Stimulated activated CD4-positive, alpha-beta T cell treated with anti-CD3 and anti-CD28 coated beads, TNF-alpha, amount 100 ng/mL, for 48 hours (primary cell): ENCODE data around the gene FAM228A.

ENCODE experiments used
- DNase-seq, 3 donors: peaks; one replicate each; pipeline ENCODE4 v3.0.0-alpha.2; 2020; ENCODE audit warnings: low read depth in 3 of 3

The FAM228A gene

GRCh38 chr2:24225499-24226242, 50.8 kb downstream of the FAM228A start:
- no peak for DNase-seq

- DNase-seq = no peak
Measured at GRCh38 chr2:24228470-24228869, 53.6 kb downstream of the FAM228A start.

- no peak for DNase-seq
Measured at GRCh38 chr2:24231461-24231881, 56.6 kb downstream of the FAM228A start.

GRCh38 chr2:24233321-24233720, 58.5 kb downstream of the FAM228A start:
- no peak for DNase-seq

GRCh38 chr2:24237313-24237712, 62.5 kb downstream of the FAM228A start:
- no peak for DNase-seq

GRCh38 chr2:24238158-24238557, 63.3 kb downstream of the FAM228A start:
- DNase-seq = no peak

GRCh38 chr2:24239553-24239952, 64.7 kb downstream of the FAM228A start:
- no peak for DNase-seq
